DMS 273 treated with DMSO at 0.1 percent for 48 hours (cell line): Measurements from ENCODE around the gene METTL6.
"Not testable (repeated sequence)": the region's sequence is repeated elsewhere in the genome, so short reads cannot be mapped to it uniquely, and the experiment has no call there.

Experiments
- DNase-seq: peaks from one replicate; lab custom pipeline; 2025; lab: John Stamatoyannopoulos, UW

The METTL6 gene

GRCh38 chr3:15451216-15452113 is 24.1 kb upstream of the METTL6 start:
- no peak for DNase-seq

DNA sequence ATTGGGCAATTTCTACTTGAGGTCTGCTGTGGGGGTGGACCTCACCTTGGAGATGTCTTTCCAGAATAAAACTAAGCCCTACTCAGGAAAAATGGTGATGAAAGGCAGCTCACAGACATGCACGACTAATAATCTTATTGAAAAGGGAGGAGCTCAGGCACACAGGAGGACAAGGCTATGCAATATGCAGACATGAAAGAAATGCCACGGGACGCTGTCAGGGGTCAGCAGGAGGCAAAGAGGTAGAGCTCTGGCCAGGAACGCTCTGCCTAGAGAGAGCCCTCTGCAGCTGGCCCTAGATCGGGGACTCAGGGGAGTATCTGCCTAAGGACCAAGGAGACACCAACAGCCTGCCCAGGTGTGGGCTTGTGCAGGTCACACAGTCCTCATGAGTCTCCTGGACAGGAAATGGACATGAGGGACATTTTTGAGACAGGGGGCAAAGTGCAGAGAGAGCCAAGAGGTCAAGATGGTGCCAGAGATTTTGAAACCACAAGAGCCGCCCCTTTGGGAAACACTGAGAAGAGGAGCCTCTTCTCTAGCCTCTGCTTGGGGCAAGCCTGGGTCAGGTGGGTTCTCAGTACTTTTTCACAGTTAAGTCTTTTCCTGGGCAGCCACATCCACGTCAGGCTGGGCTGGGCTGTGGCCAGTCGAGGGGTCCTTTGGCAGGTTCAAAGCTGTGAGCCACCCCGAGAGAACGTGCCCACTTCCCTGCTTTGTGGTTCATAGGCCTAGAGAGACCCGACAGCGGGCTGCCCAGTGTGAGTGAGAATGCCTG is 23.3 kb upstream of the METTL6 start:
- no peak for DNase-seq

DNA sequence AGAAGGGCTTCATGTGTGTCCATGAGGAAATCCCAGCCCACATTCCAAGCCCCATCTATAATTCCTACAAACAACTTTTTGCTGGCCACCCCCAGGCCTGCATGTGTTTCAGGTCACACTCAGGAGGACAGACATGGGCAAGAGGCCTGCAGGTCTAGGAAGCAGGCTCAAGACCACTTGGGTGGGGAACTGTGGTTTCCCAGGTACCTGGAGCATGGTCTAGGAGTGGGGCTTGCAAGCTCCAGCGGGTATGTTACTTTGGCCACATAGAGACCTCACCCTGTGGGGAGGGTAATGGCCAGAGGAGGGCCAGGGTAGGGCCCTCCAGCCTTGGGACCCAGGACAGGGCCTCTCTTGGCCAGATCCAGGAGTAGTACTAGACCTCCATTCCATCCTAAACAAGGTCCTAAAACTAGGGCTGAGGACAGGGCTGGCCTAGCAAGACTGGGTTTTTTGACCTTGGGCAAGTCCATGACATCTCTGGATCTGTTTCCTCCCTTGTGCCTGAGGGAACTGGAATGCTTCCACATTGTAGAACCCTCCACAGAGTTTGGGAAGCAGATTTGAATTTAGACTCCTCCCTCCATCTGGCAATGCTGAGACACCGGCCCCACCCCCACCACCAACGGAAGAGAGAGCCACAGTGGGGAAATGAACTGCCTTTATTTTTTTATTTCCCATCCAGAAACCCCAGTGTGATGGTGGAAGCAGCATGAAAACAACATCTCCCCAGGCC is 22.3 kb upstream of the METTL6 start:
- DNase-seq, result no peak

GRCh38 chr3:15443826-15444524 is 16.6 kb upstream of the METTL6 start:
- DNase-seq, result no peak

DNA sequence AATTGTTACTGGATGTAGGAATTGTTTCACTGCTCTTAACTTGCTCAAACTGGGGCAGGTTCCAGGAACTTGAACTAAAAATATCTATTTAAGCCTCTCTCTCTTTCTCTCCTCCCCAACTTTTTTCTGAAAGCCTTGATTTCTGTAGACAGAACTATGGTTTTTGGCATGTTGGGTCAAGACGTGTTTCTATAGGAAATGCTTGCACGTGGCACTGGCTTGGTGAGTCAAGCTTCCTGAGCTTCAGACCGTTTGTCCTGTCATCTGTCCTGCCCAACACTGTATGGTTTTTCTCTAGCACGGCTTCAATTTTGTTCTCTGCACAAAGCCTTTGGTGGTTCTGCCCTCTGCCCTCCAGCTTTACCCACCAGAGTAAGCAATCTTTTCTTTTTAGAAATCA is 13.5 kb upstream of the METTL6 start:
- DNase-seq, result no peak

- DNase-seq, result no peak
These were observed 12.1 kb upstream of the METTL6 start for GRCh38 chr3:15439476-15439875.

DNA sequence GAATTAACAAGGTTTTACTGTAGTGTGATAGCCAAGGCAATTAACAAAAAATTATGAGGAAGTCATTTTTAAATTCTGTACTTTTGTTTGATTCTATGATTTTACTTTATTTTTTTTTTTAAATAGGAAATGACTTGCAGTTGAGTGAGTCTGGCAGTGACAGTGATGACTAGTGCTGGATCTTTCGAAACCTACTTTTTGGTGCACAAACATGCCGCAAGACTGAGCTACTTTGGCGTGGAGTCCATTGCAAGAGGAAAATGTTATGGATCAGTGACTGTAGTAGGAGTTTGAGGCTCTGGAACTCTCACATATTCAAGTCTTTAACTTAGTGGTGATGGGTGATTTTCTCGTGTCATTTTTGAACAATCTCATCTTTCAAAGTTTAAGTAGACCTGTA is 11.6 kb upstream of the METTL6 start:
- no peak for DNase-seq

DNA sequence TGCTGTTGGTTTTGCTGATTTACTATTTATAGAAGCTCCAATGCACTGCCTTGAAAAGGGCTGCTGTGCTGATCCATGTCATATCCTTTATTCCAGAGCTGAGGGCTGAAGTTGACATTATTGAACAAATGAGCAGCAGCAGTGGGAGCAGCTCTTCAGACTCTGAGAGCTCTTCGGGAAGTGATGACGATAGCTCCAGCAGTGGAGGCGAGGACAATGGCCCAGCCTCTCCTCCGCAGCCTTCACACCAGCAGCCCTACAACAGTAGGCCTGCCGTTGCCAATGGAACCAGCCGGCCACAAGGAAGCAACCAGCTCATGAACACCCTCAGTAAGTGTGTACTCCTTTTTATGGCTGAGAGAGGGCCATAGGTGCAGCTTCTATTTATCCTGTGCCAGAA is 8.9 kb upstream of the METTL6 start:
- DNase-seq, result no peak

DNA sequence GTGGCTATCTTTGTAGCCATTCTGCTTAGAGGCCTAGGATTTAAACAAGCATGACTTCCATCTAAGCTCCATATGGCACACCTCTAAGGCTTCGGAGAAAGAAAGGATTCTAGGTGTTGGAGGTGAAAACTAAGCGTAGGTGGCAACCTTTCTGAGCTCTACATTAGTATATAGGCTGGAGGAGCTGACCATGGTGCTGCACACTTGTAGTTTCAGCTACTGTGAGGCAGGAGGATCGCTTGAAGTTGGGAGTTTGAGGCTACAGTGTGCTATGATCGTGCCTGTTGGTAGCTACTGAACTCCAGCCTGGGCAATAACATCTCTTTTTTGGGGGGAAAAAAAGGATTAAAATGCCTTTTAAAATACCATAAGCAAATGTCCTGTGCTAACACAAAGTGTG is 7.4 kb upstream of the METTL6 start:
- no peak for DNase-seq

GRCh38 chr3:15433531-15433930 is 6.2 kb upstream of the METTL6 start:
- DNase-seq, result no peak

DNA sequence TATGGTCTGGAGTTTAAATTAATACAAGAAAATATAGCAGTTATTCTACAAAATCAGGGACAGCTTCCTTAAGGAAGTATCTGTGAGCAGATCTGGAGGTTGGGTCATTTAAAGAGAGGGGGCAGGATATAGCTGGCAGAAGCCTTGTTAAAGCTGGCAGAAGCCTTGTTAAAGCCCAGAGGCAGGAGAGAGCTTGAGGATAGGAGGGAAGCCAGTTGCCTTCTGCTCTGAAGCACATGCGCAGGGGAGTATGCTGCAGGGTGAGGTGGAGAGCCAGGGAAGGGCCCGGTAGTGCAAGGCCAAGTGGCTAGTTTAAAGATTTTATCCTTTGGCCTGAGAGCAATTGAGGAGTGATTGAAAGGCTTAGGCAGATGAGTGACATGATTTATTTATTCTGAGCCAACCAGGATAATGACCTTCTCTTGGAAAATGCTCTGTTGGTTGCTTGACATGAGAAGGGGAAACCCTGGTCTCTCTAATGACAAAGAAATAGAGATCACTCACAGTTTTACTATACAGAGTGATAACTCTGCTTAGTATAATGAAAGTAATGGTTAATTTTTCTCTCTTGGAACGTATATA is 4.0 kb upstream of the METTL6 start:
- no peak for DNase-seq

DNA sequence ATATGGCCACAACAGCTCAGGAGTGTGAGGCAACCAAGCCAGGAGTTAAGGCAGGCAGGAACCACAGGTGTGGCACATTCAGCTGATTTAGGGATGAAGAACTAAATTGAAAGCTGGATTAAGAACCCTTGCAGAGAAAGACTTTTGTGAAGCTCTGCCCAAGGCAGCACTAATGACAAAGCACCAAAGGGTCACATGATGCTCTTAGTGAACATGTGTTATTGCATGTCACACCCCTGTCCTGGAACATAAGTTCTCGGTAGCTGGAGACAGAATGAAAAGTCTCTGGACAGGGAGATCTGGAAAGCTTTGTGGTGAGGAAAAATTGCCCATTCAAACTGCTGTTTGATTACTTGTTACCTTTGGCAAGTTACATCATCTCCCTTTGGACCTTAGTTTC is 3.3 kb upstream of the METTL6 start:
- DNase-seq, result no peak

- DNase-seq, result no peak
These were observed 1.7 kb upstream of the METTL6 start for GRCh38 chr3:15429080-15429479.

GRCh38 chr3:15428539-15428938 is 1.2 kb upstream of the METTL6 start:
- no peak for DNase-seq

GRCh38 chr3:15427981-15428380 is 637 bp upstream of the METTL6 start:
- no peak for DNase-seq

- DNase-seq, result no peak
These were observed 695 bp downstream of the METTL6 start for GRCh38 chr3:15426579-15427118.

DNA sequence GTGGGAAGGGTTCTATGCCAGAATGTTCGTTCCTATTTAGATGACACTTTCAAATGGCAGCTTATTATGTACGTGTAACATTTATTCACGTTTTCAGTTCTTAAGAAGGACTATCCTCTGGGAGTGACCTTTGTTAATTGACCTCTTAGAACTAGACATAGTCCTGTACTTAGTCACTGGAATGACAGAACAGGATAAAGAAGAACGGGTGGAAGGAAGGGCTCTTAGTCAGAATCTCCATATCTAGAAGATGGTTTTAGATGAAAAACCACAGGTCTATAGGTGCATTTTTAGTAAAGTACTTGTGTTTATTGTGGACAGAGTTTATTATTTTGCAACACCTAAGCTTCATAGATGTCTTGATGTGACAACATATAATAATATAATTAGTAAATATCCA is 6.5 kb downstream of the METTL6 start:
- DNase-seq, result no peak

DNA sequence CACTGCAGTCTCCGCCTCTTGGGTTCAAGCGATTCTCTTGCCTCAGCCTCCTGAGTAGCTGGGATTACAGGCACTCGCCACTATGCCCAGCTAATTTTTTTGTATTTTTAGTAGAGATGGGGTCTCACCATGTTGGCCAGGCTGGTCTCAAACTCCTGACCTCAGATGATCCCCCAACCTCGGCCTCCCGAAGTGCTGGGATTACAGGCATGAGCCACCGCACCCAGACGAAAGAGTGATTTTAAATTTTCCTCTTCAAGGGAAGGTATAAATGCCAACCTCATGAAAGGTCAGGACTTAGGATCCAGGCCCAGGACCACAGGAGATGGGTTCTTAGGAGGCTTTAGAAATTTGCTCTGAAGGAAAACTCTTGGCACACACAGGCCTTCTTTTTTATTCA is 16.4 kb downstream of the METTL6 start:
- not testable (repeated sequence) for DNase-seq

DNA sequence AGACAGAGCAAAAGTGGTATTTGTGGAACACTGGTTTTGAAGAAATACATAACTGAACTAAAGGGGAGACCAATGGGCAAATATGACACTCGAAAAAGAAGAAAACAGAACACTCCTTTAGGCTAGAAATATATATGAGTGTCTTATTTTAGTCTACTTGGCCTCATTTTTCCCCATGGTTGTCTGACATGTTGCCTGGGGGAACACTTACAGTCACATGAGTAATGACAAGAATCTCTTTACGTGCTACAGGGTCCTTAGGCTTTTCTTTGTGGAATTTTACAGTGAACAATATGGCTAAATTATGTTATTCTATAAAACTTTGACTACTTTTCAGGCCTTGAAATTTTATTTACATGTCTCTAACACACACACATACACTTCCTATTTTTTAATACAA is 17.6 kb downstream of the METTL6 start:
- no peak for DNase-seq

DNA sequence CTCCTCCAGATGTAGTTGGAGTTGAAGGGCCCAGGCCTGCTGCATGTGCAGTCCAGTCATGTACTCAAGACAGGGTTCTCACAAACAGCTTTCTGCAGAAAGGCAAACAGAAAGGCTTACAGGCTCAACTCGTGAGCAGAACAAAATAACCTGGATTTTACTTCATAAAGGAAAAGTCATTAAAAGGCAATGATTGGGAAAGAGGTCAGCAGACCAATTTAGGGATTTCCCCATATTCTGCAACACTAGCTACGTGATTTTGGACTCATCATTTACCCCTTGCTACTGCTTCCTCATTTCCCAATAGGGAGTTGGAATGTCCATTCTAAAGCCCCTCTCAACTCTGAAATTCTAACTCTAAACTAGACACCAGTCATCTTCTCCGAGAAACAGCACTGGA is 18.1 kb downstream of the METTL6 start:
- no peak for DNase-seq

GRCh38 chr3:15405448-15406050 is 21.8 kb downstream of the METTL6 start:
- peak; percentile 9 for DNase-seq
